IMR-90 (cell line): ENCODE results near the gene AIF1.

Experiments
- CEBPB ChIP-seq: IDR thresholded peaks from 2 replicates; pipeline ENCODE4 v1.6.1; 2012; ENCODE audit warnings: low read depth, low read length, improper control_type of control experiment
- MAFK ChIP-seq: IDR thresholded peaks from 2 replicates; pipeline ENCODE4 v1.6.1; 2012; ENCODE audit warnings: low read depth, low read length, improper control_type of control experiment
- MAZ ChIP-seq: IDR thresholded peaks from 2 replicates; pipeline ENCODE4 v1.6.1; 2012; ENCODE audit warnings: low read depth, mild to moderate bottlenecking, low read length, improper control_type of control experiment, moderate library complexity, borderline replicate concordance
- MXI1 ChIP-seq: IDR thresholded peaks from 2 replicates; pipeline ENCODE4 v1.6.1; 2012; ENCODE audit warnings: low read depth, mild to moderate bottlenecking, low read length, moderate library complexity, borderline replicate concordance
- RAD21 ChIP-seq: IDR thresholded peaks from 2 replicates; pipeline ENCODE4 v1.6.1; 2012; ENCODE audit warnings: low read length, improper control_type of control experiment
- RCOR1 ChIP-seq: IDR thresholded peaks from 2 replicates; pipeline ENCODE4 v1.6.1; 2012; ENCODE audit warnings: mild to moderate bottlenecking, low read length, improper control_type of control experiment; ENCODE audit not compliant: insufficient replicate concordance
- RFX5 ChIP-seq: IDR thresholded peaks from 2 replicates; pipeline ENCODE4 v1.8.0; 2012; ENCODE audit warnings: low read depth, mild to moderate bottlenecking, low read length, moderate library complexity
- SMC3 ChIP-seq: fragments of 150-350 bp; IDR thresholded peaks from 2 replicates; pipeline ENCODE4 v1.6.1; 2016; ENCODE audit warnings: low read depth, mild to moderate bottlenecking, antibody characterized with exemption, low read length, moderate library complexity
- TF ChIP-seq, protein P1 (sequence below): conservative IDR thresholded peaks from 2 replicates; pipeline ENCODE4 v1.5.1; 2012; ENCODE audit warnings: mild to moderate bottlenecking, low read depth, low read length, improper control_type of control experiment

DNA sequence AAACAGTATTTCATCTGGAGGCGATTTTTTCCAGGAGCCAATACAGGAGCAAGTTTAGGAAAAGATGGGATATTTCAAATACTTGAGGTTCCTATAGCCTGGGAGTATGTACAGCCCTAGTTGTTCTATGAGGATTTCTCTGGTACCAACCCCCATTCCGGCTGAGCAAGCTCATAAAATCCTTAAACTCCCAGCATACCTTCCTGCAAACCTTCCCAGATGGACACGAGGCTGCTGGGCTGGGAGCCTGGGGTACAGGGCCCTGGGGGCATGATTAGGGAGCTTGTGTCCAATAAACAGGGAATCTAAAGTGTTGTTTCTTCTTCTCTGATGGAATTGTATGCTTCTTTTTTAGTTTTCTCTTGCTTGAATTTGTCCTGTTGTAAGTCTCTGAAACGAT lies 7.0 kb downstream of the AIF1 start:
- TF ChIP-seq, protein P1, sequence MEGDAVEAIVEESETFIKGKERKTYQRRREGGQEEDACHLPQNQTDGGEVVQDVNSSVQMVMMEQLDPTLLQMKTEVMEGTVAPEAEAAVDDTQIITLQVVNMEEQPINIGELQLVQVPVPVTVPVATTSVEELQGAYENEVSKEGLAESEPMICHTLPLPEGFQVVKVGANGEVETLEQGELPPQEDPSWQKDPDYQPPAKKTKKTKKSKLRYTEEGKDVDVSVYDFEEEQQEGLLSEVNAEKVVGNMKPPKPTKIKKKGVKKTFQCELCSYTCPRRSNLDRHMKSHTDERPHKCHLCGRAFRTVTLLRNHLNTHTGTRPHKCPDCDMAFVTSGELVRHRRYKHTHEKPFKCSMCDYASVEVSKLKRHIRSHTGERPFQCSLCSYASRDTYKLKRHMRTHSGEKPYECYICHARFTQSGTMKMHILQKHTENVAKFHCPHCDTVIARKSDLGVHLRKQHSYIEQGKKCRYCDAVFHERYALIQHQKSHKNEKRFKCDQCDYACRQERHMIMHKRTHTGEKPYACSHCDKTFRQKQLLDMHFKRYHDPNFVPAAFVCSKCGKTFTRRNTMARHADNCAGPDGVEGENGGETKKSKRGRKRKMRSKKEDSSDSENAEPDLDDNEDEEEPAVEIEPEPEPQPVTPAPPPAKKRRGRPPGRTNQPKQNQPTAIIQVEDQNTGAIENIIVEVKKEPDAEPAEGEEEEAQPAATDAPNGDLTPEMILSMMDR, result no peak
- no peak for TF ChIP-seq RCOR1
- no peak for TF ChIP-seq RAD21
- no peak for TF ChIP-seq MAFK
- no peak for TF ChIP-seq RFX5
- TF ChIP-seq MXI1, result no peak
- TF ChIP-seq CEBPB, result no peak
- no peak for TF ChIP-seq SMC3
- no peak for TF ChIP-seq MAZ
